Upper lobe of left lung (tissue), 4 donors: ENCODE data around the gene GLCE.

Experiments used
- CTCF ChIP-seq, 6 experiments: fragments of 450-650 bp in 4 of 6; fragments of 200-600 bp in 2 of 6; sonication (generic) in 2 of 6; IDR thresholded peaks; one replicate each; pipeline ENCODE4 v1.5.1; 2016 to 2019; ENCODE audit warnings: antibody characterized with exemption in 6 of 6
- EP300 ChIP-seq, 4 donors: sonication (generic); formaldehyde crosslinking; IDR thresholded peaks; one replicate each; pipeline ENCODE4 v1.5.1; 2017; ENCODE audit warnings: antibody characterized with exemption in 4 of 4, control low read depth in 2 of 4
- POLR2A ChIP-seq, 4 donors: fragments of 450-650 bp; IDR thresholded peaks; one replicate each; pipeline ENCODE4 v1.5.1; 2016 to 2017; ENCODE audit warnings: antibody characterized with exemption in 4 of 4, mild to moderate bottlenecking in 2 of 4

GRCh38 chr15:69132430-69132829 is 28.0 kb upstream of the GLCE start:
- TF ChIP-seq CTCF (IDR thresholded peaks at IDR 0.05) = no peak
- no peak for TF ChIP-seq EP300 (IDR thresholded peaks at IDR 0.05)
- no peak for TF ChIP-seq POLR2A (IDR thresholded peaks at IDR 0.05)
